ENCODE measurements around the gene TXNDC5.

DNA sequence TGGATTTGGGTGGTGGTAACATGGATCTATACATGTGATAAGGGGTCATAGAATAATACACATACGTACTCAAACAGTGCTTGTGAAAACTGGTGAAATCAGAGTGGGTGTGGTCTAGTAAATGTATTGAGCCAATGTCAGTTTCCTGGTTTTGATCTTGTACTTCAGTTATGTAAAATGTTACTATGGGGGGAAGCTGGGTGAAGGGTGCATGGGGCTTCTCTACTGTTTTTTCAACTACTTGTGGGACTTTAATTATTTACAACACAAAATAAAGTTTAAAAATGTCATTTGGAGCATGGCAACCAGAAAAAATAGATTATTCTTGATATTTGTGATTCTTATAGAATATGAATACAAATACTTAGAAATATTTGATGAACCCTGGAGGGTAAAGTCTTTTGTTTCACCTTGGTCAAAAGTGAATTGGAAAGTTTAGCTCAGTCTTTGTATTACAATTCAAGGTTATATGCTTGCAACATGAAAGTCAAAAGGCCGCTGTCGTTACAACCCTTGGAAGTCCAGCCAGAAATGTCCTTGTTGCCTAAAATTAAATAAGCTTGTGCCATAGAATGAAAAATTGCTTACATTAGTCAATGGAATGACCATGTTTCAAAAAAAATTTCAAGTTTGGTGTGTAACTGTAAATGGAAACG lies 74.1 kb downstream of the TXNDC5 start:
- TF ChIP-seq, protein P1, sequence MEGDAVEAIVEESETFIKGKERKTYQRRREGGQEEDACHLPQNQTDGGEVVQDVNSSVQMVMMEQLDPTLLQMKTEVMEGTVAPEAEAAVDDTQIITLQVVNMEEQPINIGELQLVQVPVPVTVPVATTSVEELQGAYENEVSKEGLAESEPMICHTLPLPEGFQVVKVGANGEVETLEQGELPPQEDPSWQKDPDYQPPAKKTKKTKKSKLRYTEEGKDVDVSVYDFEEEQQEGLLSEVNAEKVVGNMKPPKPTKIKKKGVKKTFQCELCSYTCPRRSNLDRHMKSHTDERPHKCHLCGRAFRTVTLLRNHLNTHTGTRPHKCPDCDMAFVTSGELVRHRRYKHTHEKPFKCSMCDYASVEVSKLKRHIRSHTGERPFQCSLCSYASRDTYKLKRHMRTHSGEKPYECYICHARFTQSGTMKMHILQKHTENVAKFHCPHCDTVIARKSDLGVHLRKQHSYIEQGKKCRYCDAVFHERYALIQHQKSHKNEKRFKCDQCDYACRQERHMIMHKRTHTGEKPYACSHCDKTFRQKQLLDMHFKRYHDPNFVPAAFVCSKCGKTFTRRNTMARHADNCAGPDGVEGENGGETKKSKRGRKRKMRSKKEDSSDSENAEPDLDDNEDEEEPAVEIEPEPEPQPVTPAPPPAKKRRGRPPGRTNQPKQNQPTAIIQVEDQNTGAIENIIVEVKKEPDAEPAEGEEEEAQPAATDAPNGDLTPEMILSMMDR (IDR thresholded peaks at IDR 0.05; ENCODE audit: extremely low read depth in 1 of 2, insufficient read depth in 1 of 2, low read depth in 1 of 2, low read length in 2 of 2): no peak
- TF ChIP-seq POLR2A (IDR thresholded peaks at IDR 0.05; ENCODE audit: low read depth, low read length): no peak
- TF ChIP-seq, protein P2, sequence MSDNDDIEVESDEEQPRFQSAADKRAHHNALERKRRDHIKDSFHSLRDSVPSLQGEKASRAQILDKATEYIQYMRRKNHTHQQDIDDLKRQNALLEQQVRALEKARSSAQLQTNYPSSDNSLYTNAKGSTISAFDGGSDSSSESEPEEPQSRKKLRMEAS (IDR thresholded peaks at IDR 0.05; ENCODE audit: insufficient read depth, insufficient read length): no peak
- TF ChIP-seq POLR2AphosphoS5 (IDR thresholded peaks at IDR 0.05; ENCODE audit: insufficient read depth, low read depth, low read length): no peak

All from endothelial cell of umbilical vein (primary cell).